GM12875 (cell line): Measurements from ENCODE around the gene SSRP1.
"Not testable (repeated sequence)": the region's sequence is repeated elsewhere in the genome, so short reads cannot be mapped to it uniquely, and the experiment has no call there.

Source experiments
- H3K4me3 ChIP-seq: one replicate; pipeline ENCODE4 v1.5.1; 2011; ENCODE audit warnings: low read depth, low read length, control low read depth
- TF ChIP-seq, protein P1 (sequence below): IDR thresholded peaks from 2 replicates; pipeline ENCODE4 v1.5.1; 2011; ENCODE audit warnings: low read depth, mild to moderate bottlenecking, control low read depth, inconsistent platforms, low read length, moderate library complexity, borderline replicate concordance; ENCODE audit not compliant: insufficient read depth

SSRP1 gene

DNA sequence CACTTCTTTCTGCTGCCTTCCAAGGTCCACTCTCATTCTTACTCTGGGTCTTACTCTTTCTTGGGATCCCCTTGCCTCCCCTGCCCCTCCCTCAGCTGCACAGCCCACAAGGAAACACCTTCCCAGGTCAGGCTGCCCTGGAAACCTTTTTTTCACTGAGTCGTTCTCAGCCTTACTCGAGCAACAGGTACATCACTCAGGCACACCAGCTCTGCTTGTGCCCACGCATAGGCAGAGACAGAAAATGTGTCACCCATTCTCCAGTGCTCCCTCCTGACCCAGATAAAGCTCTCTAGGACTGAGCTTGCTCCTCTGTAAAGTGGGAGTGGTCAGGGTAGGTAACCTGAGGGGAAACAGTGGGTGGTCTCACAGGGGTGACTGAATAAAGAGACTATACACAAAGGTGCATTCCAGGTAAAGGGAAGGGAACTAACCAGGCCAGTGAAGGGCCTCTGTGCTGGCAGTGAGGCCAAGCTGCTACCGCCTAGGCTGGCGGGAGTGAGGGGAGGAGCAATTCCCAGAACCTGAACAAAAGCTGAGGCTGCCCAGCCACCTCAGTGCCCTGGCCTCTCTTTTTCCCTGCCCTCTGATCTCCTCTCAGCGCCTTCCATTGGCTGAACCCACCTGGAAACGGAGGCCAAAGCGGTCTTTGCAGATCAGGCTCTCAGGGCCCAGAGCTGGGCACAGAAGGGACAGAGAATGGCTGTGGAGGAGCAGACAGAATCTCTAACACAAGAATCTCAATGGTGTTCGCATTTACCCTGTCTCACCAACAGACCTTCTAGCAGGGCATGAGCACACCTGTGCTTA is 29.4 kb upstream of the SSRP1 start:
- no peak overlapping the region for H3K4me3 ChIP-seq

DNA sequence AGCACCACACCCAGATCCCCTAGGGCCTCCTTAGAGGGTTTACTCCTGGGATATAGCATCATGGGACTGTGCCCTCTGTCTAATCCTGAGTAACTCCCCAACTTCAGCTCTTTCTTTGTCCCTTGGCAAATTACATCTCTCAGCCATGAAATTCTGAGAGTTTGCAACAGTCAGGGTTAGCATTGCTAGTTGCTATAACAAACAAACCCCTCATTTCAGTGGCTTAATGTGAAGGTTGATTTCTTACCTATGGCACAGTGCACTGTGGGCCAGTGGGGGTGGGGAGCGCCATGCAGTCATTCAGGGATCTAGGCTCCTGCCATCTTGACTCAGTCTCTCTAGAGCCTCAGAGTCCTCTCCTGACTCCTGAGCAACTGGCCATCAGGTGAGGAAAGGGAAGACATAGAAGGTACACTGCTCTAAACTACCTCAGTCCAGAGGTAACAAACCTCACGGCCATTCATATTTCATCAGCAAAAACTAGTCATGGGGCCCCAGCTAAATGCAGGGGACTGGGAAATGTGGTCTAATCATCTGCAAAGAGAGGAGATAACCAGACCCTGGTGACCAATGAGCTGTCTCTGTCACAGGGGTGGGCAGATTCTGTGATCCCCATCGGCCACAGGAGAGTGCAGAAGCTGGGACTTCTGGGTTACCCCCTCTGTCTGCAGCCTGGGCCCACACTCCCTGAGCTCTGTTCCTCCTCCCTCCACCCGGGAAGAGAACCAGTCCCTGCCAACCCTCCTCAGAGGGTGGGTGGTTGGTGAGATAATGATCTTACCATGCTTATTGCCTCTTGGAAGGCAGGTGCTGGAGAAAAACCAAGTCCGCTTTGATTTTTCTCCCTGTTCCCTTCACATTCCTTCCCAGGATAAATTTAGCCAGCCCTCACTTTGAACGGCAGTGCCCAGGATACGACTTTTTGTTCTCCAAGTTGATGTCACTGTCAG is 27.7 kb upstream of the SSRP1 start:
- TF ChIP-seq, protein P1, sequence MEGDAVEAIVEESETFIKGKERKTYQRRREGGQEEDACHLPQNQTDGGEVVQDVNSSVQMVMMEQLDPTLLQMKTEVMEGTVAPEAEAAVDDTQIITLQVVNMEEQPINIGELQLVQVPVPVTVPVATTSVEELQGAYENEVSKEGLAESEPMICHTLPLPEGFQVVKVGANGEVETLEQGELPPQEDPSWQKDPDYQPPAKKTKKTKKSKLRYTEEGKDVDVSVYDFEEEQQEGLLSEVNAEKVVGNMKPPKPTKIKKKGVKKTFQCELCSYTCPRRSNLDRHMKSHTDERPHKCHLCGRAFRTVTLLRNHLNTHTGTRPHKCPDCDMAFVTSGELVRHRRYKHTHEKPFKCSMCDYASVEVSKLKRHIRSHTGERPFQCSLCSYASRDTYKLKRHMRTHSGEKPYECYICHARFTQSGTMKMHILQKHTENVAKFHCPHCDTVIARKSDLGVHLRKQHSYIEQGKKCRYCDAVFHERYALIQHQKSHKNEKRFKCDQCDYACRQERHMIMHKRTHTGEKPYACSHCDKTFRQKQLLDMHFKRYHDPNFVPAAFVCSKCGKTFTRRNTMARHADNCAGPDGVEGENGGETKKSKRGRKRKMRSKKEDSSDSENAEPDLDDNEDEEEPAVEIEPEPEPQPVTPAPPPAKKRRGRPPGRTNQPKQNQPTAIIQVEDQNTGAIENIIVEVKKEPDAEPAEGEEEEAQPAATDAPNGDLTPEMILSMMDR, result no peak
- H3K4me3 ChIP-seq, result no peak overlapping the region

More for the DNA sequence above, 29.4 kb upstream of the SSRP1 start:
- TF ChIP-seq, protein P1, result no peak

DNA sequence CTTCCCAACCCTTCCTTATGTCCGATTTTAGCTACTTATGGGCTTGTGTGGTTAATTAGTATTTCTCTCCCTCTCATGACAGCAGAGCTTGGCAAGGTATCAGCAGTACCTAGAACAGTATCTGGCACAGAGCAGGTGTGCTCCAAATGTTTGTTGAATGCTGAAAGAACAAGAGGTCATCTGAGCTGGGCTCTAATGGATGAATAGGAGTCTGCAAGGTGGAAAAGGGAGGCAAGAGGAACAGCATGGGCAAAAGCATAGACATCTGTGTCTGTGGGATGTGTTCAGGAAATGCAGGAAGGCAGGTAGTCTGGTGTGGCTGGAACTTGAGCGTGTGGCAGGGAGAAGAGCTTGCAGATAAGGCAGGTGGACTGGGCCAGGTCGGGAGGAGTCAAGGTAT is 26.2 kb upstream of the SSRP1 start:
- TF ChIP-seq, protein P1, result no peak
- no peak overlapping the region for H3K4me3 ChIP-seq

DNA sequence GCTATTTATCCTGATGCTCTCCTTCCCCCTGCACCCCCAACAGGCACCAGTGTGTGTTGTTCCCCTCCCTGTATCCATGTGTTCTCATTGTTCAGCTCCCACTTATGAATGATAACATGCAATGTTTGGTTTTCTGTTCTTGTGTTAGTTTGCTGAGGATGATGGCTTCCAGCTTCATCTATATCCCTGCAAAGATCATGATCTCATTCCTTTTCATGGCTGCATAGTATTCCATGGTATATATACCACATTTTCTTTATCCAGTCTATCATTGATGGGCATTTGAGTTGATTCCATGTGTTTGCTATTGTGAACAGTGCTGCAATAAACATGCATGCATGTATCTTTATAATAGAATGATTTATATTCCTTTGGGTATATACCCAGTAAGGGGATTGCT is 25.7 kb upstream of the SSRP1 start:
- H3K4me3 ChIP-seq, result not testable (repeated sequence)

DNA sequence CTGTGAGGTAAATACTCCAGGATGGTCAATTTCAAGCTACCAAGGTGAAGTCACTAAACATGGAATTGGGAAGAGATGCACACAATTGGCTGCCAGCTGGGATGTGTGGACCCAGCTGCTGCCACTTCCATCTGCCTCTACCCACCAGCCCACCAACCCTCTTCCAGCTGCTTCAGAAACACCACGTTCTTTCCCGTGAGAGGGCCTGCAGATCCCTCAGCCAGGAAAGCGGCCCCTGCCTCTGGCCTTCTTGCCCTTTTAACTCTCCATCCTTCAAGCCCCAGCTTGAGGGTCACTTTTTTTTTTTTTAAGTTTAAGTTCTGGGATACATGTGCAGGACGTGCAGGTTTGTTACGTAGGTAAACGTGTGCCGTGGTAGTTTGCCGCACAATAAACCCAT is 25.3 kb upstream of the SSRP1 start:
- TF ChIP-seq, protein P1, result no peak
- H3K4me3 ChIP-seq, result no peak overlapping the region

DNA sequence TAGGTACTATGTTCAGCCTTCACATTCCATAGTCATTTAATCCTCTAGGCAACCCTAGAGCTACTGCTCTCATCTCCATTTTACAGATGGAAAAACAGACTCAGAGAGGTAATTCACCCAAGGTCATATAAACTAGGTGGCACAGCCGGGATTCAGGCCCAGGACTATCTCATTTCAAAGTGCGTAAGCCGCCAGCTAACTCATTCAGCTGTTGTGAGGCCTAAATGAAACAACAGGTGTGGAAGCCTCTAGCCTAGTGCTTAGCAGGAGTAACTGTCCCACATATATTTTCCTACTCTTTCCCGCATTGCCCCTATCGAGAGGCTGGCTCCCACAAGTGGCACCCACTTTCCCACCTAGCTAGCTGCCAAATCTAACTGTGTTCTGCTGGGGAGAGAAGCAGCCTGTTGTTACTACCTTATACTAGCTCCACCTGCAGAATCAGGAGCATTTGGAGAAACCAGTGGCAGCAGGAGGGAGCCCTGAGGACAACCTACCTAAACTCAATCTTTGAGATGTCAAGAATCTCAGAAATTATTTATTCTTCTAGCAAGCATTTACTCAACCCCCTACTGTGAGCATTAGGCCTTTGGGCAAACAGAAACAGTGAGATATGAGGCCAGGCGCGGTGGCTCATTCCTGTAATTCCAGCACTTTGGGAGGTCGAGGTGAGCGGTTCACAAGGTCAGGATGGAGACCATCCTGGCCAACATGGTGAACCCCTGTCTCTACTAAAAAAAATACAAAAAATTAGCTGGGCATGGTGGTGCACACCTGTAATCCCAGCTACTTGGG is 24.4 kb upstream of the SSRP1 start:
- TF ChIP-seq, protein P1, result no peak
- H3K4me3 ChIP-seq, result no peak overlapping the region

DNA sequence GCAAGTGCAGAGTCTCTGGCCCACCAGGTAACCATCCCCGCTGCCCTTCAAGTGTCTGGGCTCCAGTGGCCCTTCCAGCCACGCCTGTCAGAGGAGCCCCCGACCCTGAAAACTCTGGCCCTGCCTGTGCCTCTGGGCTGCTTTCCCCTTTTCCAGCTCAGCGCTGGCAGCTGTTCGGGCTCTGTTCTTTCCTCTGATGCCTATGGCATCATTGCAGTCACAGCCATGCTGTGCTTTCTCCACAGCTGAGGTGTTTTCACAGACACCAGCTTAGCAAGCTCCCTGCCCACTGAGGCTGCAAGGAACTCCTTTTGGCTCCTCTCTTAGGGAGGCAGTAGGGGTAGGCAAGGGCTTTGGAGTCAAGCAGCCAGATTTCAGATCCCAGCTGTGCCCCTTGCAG is 23.7 kb upstream of the SSRP1 start:
- TF ChIP-seq, protein P1, result no peak
- no peak overlapping the region for H3K4me3 ChIP-seq
